GM18520 (cell line): ENCODE results near the gene KRTAP5-7.
"Not testable (repeated sequence)": the region's sequence is repeated elsewhere in the genome, so short reads cannot be mapped to it uniquely, and the experiment has no call there.

Experiments used
- ATAC-seq: cut with Tn5 transposase; IDR thresholded peaks from one replicate; pipeline ENCODE4 v1.9.1; 2021; ENCODE audit not compliant: unreplicated experiment

Gene KRTAP5-7

GRCh38 chr11:71556018-71556417 lies 29.0 kb downstream of the KRTAP5-7 start:
- no peak for ATAC-seq

GRCh38 chr11:71557257-71557656 lies 30.2 kb downstream of the KRTAP5-7 start:
- no peak for ATAC-seq

GRCh38 chr11:71558996-71559395 lies 31.9 kb downstream of the KRTAP5-7 start:
- ATAC-seq = no peak

- no peak for ATAC-seq
These were observed 35.1 kb downstream of the KRTAP5-7 start for GRCh38 chr11:71562120-71562519.

- no peak for ATAC-seq
These were observed 36.3 kb downstream of the KRTAP5-7 start for GRCh38 chr11:71563406-71563805.

- no peak for ATAC-seq
These were observed 37.4 kb downstream of the KRTAP5-7 start for GRCh38 chr11:71564430-71564829.

- ATAC-seq = no peak
These were observed 38.2 kb downstream of the KRTAP5-7 start, which contains the start of gene KRTAP5-10 for GRCh38 chr11:71565263-71565662. Gene KRTAP5-10, plus strand, starts transcription at chr11:71565563. Its CDS starts 25 bp downstream, at chr11:71565588.

GRCh38 chr11:71566081-71566620 lies 39.1 kb downstream of the KRTAP5-7 start:
- ATAC-seq = no peak

- ATAC-seq = not testable (repeated sequence)
These were observed 39.8 kb downstream of the KRTAP5-7 start for GRCh38 chr11:71566626-71567599.

GRCh38 chr11:71567633-71568032 lies 40.6 kb downstream of the KRTAP5-7 start:
- ATAC-seq = not testable (repeated sequence)

GRCh38 chr11:71568704-71569349 lies 41.8 kb downstream of the KRTAP5-7 start:
- no peak for ATAC-seq

GRCh38 chr11:71571101-71571850 lies 44.2 kb downstream of the KRTAP5-7 start:
- not testable (repeated sequence) for ATAC-seq

GRCh38 chr11:71572811-71573210 lies 45.7 kb downstream of the KRTAP5-7 start:
- no peak for ATAC-seq

- ATAC-seq = no peak
These were observed 47.4 kb downstream of the KRTAP5-7 start for GRCh38 chr11:71574418-71574817.

- ATAC-seq = no peak
These were observed 48.8 kb downstream of the KRTAP5-7 start for GRCh38 chr11:71575723-71576424.

- ATAC-seq = not testable (repeated sequence)
These were observed 49.8 kb downstream of the KRTAP5-7 start for GRCh38 chr11:71576688-71577465.

- ATAC-seq = no peak
These were observed 50.5 kb downstream of the KRTAP5-7 start for GRCh38 chr11:71577469-71578004.
